NCI-H2227 (cell line): ENCODE measurements around the gene C1orf216.
"Not testable (repeated sequence)": the region's sequence is repeated elsewhere in the genome, so short reads cannot be mapped to it uniquely, and the experiment has no call there.

ENCODE experiments used
- DNase-seq: peaks from one replicate; lab custom pipeline; 2025; ENCODE audit not compliant: unreplicated experiment; lab: John Stamatoyannopoulos, UW

C1orf216 gene

GRCh38 chr1:35718492-35719336 is at the start of gene C1orf216:
C1orf216 (minus strand) TSS chr1:35718884; CDS start chr1:35716321, 2,563 bp downstream.
- DNase-seq, result peak; percentile 80

- DNase-seq, result no peak
These were observed 45.6 kb upstream of the C1orf216 start for GRCh38 chr1:35764283-35764682.

- no peak for DNase-seq
These were observed 44.5 kb upstream of the C1orf216 start for GRCh38 chr1:35763201-35763600.

GRCh38 chr1:35762141-35762540 is 43.5 kb upstream of the C1orf216 start:
- DNase-seq, result no peak

- DNase-seq, result no peak
These were observed 37.4 kb upstream of the C1orf216 start for GRCh38 chr1:35756064-35756463.

DNA sequence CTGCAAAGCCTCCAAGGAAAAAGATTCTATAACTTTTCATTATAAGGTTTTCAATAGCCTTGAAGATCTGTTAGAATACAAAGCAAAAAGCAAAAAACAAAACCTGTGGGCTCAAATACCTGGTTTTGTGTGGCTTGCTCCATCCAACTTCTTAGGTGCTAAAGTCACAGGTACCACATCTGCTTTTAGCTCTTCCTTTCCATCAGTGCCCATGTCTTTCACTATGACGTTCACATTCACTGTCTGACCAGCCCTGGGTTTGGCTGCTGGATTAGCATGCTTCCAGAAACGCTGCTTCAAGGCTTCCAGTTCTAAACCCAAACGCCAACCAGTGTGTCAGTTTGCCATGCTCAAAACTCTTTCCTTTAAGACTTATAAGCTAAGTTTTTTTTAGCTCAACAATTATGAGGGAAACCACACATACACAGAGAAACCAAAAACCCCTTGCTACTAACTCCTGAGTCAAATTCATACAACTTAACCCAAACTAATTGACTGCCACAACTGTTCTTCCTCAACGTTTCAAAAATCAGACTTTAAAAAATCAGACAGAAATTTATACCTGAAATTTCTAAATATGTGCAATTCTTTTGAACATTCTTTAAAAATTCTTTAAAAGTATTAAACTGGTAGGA is 35.1 kb upstream of the C1orf216 start:
- no peak for DNase-seq

GRCh38 chr1:35748326-35748725 is 29.6 kb upstream of the C1orf216 start:
- DNase-seq, result peak; percentile 14

DNA sequence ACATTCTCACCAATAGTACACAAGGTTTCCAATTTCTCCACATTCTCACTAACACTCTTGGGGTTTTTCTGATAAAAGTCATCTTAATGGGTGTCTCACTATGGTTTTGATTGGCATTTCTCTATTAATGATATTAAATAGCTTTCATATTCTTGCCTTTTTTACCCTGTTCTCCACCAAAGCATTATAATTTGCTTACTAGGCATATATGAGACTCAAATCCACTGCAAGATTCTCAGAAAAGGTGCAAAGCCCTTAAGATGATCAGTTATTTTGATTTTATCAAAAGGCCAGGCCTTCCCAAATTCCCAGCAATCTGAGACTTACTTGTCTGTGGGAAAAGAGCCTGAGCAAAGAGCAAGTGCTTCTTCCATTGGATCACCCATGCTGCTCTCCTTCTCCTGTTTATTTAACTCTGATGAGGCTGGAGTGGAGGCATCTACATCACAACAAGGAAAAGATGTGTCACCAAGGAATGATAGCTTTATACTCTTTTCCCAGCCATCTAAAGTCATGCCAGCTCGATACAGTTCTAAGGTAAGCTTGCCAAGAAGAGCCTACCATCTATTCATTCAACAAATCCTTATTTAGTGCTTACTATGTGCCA is 26.5 kb upstream of the C1orf216 start:
- DNase-seq, result no peak

GRCh38 chr1:35737120-35737519 is 18.4 kb upstream of the C1orf216 start:
- no peak for DNase-seq

- no peak for DNase-seq
These were observed 8.9 kb upstream of the C1orf216 start for GRCh38 chr1:35727434-35728040.

- DNase-seq, result peak; percentile 79
These were observed 8.1 kb upstream of the C1orf216 start for GRCh38 chr1:35726450-35727433.

DNA sequence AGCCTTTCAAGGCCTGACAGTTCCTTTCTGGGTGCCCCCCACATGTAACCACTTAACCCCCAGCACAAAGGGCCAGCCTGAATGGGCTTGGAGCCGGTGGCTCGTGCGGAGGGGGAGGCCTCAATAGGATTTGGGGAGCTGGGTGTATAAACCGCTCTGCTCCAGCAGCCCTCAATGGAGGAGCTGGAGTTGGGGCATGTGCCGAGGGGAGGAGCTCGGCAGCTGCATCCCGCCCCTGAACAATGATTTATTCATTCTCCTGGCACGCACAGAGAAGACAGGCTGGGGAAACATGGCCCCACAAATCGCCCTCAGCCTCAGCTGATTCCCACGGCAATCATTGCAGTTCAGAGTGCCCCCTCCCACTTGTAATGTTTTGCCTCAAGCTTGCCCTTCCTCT is 6.9 kb upstream of the C1orf216 start:
- peak; percentile 72 for DNase-seq

GRCh38 chr1:35717911-35718476 is 690 bp downstream of the C1orf216 start:
- DNase-seq, result peak; percentile 68

DNA sequence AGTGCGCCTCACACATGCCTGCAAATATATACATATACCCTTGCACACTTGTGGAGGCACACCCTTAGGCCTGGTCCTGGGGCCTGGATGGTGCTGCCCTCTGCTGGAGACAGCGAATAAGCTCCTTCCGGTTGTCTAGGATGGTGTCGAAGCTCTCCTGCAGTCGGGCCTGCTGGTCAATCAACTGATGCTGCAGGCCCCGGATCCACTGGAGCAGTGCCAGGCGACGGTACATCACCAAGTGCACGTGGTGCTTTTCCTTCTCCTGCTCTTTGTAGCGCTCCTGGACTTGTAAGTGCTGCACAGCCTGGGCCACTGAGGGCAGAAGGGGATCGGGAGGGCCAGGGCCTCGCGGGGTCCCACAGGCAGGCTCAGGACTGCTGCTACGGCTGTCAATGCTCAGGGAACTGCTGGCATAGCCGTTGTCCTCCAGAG is 3.1 kb downstream of the C1orf216 start:
- DNase-seq, result peak; percentile 89

GRCh38 chr1:35714921-35715567 is 3.6 kb downstream of the C1orf216 start:
- DNase-seq, result no peak

DNA sequence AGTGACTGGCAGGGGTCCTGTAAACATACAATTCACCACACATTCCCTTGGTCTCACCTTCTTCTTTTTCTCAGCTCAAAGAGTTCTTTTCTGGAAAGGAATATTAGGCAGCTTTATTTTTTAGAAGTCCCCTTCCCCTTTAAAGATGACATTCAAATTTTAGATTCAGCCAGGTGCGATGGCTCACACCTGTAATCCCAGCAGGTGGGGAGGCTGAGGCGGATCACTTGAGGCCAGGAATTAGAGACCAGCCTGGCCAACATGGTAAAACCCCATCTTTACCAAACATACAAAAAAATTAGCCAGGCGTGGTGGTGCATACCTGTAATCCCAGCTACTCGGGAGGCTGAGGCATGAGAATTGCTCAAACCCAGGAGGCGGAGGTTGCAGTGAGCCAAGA is 7.6 kb downstream of the C1orf216 start:
- not testable (repeated sequence) for DNase-seq

GRCh38 chr1:35708952-35709351 is 9.7 kb downstream of the C1orf216 start:
- no peak for DNase-seq

- peak; percentile 79 for DNase-seq
These were observed 10.2 kb downstream of the C1orf216 start for GRCh38 chr1:35708441-35708921.
